ENCODE data around the gene SAMD13. TPM values are rescaled to one million over a fixed set of nuclear protein-coding genes. Genes with fewer than 3 reads are reported as not detected.
A peak's percentile ranks its signal among the peaks of the same experiment; 100 is the strongest.

Gene SAMD13
- total RNA-seq, 2 experiments from 2014 or later: not detected

- Histone ChIP-seq H3K9me3 (ENCODE audit: control insufficient read depth in 1 of 2, insufficient read depth in 1 of 2, low read length in 2 of 2) (no peaks in the 10 kb centered on the region), H3K36me3 (ENCODE audit: insufficient read depth, low read length) (no peaks in the 10 kb centered on the region), H3K27ac (ENCODE audit: low read depth in 1 of 2, low read length in 2 of 2) (no peak overlapping the region), H3K4me1 (ENCODE audit: insufficient read depth, low read length) (no peaks in the 10 kb centered on the region), H3K27me3 (ENCODE audit: control insufficient read depth in 1 of 2, insufficient read depth in 2 of 2, low read length in 2 of 2) (no peaks in the 10 kb centered on the region), H3K4me3 (ENCODE audit: low read length) (no peak overlapping the region)
- H3K36me3 Mint-ChIP-seq (ENCODE audit: low read depth): no peaks in the 10 kb centered on the region
- no peaks in the 10 kb centered on the region for H3K9me3 Mint-ChIP-seq
- POLR2A ChIA-PET: no interaction called here
- no peaks in the 10 kb centered on the region for H3K27me3 Mint-ChIP-seq
- CTCF ChIA-PET: no interaction called here
- H3K27ac Mint-ChIP-seq: no peak overlapping the region
- ATAC-seq (ENCODE audit: poor library complexity) (no peak), DNase-seq (no peak)
- no peak for TF ChIP-seq CTCF (IDR thresholded peaks at IDR 0.05)
- intact Hi-C loops (cut with DNase I, micrococcal nuclease): loop anchor here in 1 of 2 experiments (5.0 kb wide), 1 partner anchor 248 kb away; no protein-coding TSS in a partner anchor
- H3K4me1 Mint-ChIP-seq (ENCODE audit: low read depth): no peaks in the 10 kb centered on the region
- no peak overlapping the region for H3K4me3 Mint-ChIP-seq
Observed at GRCh38 chr1:84385347-84385746, 83.8 kb downstream of the SAMD13 start.

- Mint-ChIP-seq H3K4me1 (ENCODE audit: low read depth) (no peaks in the 10 kb centered on the region), H3K4me3 (no peak overlapping the region), H3K27ac (no peak overlapping the region), H3K9me3 (no peaks in the 10 kb centered on the region), H3K36me3 (ENCODE audit: low read depth) (no peaks in the 10 kb centered on the region), H3K27me3 (no peaks in the 10 kb centered on the region)
- intact Hi-C loops (cut with DNase I, micrococcal nuclease): loop anchor here (2.0 to 5.0 kb wide), 2 partner anchors 246 to 250 kb away; no protein-coding TSS in a partner anchor
- no peak for TF ChIP-seq CTCF (IDR thresholded peaks at IDR 0.05)
- H3K27ac ChIP-seq (ENCODE audit: low read depth in 1 of 2, low read length in 2 of 2): no peak overlapping the region
- DNase-seq (no peak), ATAC-seq (ENCODE audit: poor library complexity) (no peak)
- CTCF ChIA-PET: no interaction called here
- H3K36me3 ChIP-seq (ENCODE audit: insufficient read depth, low read length): no peaks in the 10 kb centered on the region
- no peak overlapping the region for H3K4me3 ChIP-seq (ENCODE audit: low read length)
- H3K9me3 ChIP-seq (ENCODE audit: control insufficient read depth in 1 of 2, insufficient read depth in 1 of 2, low read length in 2 of 2): no peaks in the 10 kb centered on the region
- POLR2A ChIA-PET: interaction anchor here (0.7 kb wide), 1 partner anchor 175 kb away, joined by 3 read pairs; no protein-coding TSS in a partner anchor
- H3K4me1 ChIP-seq (ENCODE audit: insufficient read depth, low read length): no peaks in the 10 kb centered on the region
- H3K27me3 ChIP-seq (ENCODE audit: control insufficient read depth in 1 of 2, insufficient read depth in 2 of 2, low read length in 2 of 2): no peaks in the 10 kb centered on the region
Observed at GRCh38 chr1:84386716-84387479, 85.4 kb downstream of the SAMD13 start.

GRCh38 chr1:84387480-84388163 is 86.1 kb downstream of the SAMD13 start:
- no peak overlapping the region for H3K27ac Mint-ChIP-seq
- Histone ChIP-seq H3K27me3 (ENCODE audit: control insufficient read depth in 1 of 2, insufficient read depth in 2 of 2, low read length in 2 of 2) (no peaks in the 10 kb centered on the region), H3K36me3 (ENCODE audit: insufficient read depth, low read length) (no peaks in the 10 kb centered on the region), H3K27ac (ENCODE audit: low read depth in 1 of 2, low read length in 2 of 2) (no peak overlapping the region), H3K4me1 (ENCODE audit: insufficient read depth, low read length) (no peaks in the 10 kb centered on the region), H3K9me3 (ENCODE audit: control insufficient read depth in 1 of 2, insufficient read depth in 1 of 2, low read length in 2 of 2) (no peaks in the 10 kb centered on the region), H3K4me3 (ENCODE audit: low read length) (no peak overlapping the region)
- H3K4me3 Mint-ChIP-seq: no peak overlapping the region
- intact Hi-C loops (cut with DNase I, micrococcal nuclease): loop anchor here (2.0 to 5.0 kb wide), 2 partner anchors 247 to 250 kb away; no protein-coding TSS in a partner anchor
- POLR2A ChIA-PET: no interaction called here
- no peak for TF ChIP-seq CTCF (IDR thresholded peaks at IDR 0.05)
- DNase-seq: peak in 1 of 14 experiments; percentile 10
- H3K9me3 Mint-ChIP-seq: no peaks in the 10 kb centered on the region
- H3K27me3 Mint-ChIP-seq: no peaks in the 10 kb centered on the region
- no peaks in the 10 kb centered on the region for H3K36me3 Mint-ChIP-seq (ENCODE audit: low read depth)
- CTCF ChIA-PET: no interaction called here
- peak; percentile 29 for ATAC-seq (ENCODE audit: poor library complexity)
- H3K4me1 Mint-ChIP-seq (ENCODE audit: low read depth): no peaks in the 10 kb centered on the region
